GM19468 (cell line): Measurements from ENCODE around the gene MID1.
"Not testable (repeated sequence)": the region's sequence is repeated elsewhere in the genome, so short reads cannot be mapped to it uniquely, and the experiment has no call there.

Source experiments
- ATAC-seq: cut with Tn5 transposase; IDR thresholded peaks from one replicate; pipeline ENCODE4 v1.9.1; 2021; ENCODE audit warnings: mild to moderate bottlenecking, moderate library complexity, moderate number of reproducible peaks; ENCODE audit not compliant: unreplicated experiment; ENCODE audit errors: extremely low read depth

The MID1 gene

GRCh38 chrX:10617999-10618351, 2.4 kb downstream of the MID1 start:
- ATAC-seq = no peak

- ATAC-seq = no peak
Observed at GRCh38 chrX:10617186-10617998, 3.0 kb downstream of the MID1 start.

DNA sequence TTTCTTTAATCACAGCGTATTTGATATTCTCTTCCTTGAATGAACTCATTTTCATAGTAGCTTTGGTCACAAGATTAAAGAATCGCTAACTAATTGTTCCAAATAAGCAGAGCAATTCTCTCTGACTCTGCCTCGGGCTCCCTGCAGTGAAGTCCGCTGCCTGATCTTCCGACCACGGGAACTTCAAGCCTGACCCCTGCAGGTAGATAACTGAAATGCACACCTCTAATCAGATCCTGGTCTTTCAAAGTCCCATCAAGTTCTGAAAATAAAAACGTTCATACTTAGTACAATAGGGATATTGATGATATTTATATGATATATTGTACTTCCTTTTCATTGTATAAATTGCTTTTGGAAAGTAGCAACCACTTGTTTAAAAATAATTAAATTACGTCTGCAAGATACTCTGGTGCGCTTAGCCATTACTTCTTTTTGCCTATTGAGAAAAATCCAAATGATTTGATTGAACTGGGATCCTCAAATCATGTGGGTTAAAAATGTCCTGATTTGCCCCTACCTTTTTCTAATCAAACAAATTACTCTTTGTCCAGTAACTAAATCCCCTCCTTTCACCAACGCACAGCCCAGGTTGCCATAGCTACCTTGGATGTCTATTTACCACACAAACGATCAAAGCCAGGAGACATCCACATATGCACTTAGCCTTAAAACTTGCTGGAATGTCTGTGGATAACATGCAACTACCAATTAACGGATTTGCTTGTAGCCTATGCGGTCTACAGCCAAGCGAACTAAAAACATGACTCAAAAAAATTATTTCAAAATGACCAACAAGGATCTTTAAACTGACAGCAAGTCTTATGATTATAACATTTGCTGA, 4.2 kb downstream of the MID1 start:
- ATAC-seq = no peak

DNA sequence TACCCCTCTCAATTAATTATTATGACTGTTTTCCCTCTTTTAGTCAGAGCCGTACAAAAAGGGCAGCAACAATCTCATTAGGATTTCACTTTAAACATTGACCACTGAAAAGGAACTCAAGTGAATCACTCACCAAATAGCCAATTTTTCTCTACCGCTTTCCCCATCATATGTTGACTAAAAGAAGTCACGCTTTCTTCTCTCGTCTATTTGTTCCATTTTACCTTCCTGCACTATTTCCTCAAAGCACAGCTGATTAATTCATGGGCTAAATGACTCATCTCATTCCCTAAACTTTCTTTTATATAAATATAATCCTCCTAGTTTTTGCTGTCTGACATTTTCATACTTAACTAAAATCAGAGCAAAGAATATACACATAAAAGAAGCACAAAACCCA, 8.2 kb downstream of the MID1 start:
- no peak for ATAC-seq

DNA sequence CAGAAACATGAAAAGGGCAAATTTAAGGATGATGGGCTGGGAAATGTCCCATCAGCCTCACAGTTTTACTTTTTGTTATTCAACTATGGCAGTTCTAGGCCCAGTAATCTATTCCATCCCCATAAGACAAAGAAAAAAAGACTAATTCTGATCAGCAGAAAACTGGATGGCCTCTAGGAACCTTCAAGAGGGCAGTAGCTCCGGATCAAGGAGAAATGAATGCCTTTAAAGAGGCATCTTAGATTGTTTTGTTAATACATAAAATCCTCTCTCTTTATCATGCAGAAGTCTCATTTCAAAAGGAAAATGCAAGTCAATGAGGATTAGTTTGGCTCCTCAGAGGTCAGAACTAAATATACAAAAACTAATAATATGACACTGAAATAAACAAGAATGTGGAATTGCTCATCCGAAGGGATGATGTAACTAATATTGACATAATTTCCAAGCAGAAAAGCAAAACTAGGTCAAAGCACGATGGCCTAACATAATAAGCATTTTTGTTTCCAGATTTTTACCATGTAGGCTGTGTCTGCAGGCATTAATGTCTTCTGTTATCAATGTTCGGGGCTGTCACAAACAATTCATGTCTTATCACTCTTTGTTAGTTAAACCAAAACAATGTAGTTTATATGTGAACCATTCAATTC, 8.8 kb downstream of the MID1 start:
- ATAC-seq = no peak

- ATAC-seq = no peak
Observed at GRCh38 chrX:10608099-10608498, 12.3 kb downstream of the MID1 start.

DNA sequence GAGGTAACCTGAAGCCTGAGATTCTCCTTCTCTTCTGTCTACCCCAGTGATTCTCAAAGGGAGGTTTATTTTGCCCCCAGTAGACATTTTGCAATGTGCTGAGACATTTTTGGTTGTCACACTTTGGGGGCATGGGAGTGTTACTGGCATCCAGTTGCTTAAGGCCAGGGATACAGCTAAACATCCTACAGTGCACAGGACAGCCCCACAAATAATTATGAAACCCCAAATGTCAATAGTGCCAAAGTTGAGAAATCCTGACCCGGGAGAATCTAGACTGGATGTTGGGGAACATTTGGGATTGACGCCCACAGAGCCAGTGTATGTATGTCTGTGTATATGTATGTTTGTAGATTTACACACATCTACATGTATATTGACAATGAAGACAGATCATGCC, 13.2 kb downstream of the MID1 start:
- no peak for ATAC-seq

GRCh38 chrX:10603612-10604011, 16.8 kb downstream of the MID1 start:
- ATAC-seq = no peak

GRCh38 chrX:10602646-10603045, 17.7 kb downstream of the MID1 start:
- no peak for ATAC-seq

- ATAC-seq = no peak
Observed at GRCh38 chrX:10600479-10600878, 19.9 kb downstream of the MID1 start.

DNA sequence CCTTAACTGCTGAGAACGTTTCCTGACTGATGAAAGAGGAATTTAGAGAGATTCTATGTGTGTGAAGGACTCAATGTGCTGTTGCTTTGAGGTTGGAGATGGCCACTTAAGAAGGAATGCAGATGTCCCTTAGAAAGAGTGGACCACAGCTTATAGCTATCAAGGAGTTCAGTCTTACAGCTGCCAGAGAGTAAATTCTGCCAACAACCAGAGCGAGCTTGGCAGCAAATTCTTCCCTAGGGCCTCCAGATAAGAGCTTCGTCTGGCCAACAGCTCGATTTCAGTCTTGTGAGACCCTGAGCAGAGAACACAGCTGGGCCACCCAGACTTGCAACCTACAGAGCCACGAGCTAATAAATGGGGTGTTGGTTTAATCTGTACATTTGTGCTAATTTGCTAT, 21.8 kb downstream of the MID1 start:
- ATAC-seq = no peak

GRCh38 chrX:10597871-10598270, 22.5 kb downstream of the MID1 start:
- ATAC-seq = no peak

- no peak for ATAC-seq
Observed at GRCh38 chrX:10591363-10592335, 28.7 kb downstream of the MID1 start.

DNA sequence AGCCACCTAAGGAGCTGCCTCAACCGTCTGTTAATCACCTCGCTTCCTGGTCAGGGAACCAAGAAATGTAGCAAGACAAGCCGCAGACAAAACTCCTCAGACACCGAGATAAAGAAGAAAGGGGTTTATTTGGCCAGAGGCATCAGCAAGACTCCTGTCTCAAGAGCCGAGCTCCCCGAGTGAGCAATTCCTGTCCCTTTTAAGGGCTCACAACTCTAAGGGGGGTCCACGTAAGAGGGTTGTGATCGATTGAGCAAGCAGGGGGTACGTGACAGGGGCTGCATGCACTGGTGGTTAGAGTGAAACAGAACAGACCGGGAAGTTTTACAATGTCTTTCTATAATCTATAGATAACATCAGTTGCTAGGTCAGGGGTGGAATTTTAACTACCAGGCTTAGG, 30.6 kb downstream of the MID1 start:
- not testable (repeated sequence) for ATAC-seq

- ATAC-seq = no peak
Observed at GRCh38 chrX:10589098-10589497, 31.3 kb downstream of the MID1 start.

GRCh38 chrX:10584882-10585281, 35.5 kb downstream of the MID1 start:
- not testable (repeated sequence) for ATAC-seq

DNA sequence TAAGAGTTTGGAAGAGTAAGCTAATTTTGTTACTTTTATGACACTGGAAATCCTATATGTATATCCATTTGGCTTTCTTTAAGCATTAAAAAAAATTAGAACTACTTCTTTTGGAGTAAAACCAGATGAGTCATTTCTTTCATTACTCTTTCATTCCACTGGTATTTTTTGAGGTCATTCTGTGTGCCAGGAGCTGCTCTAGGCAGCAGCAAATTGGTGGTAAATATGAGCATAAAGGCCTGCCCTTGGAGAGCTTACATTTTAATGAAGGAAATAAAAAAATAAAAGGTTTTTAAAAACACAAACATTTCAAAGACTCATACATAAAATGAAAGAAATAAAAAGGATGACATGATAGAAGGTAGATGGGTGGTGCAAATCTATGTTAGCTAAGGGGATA, 37.4 kb downstream of the MID1 start:
- ATAC-seq = no peak

DNA sequence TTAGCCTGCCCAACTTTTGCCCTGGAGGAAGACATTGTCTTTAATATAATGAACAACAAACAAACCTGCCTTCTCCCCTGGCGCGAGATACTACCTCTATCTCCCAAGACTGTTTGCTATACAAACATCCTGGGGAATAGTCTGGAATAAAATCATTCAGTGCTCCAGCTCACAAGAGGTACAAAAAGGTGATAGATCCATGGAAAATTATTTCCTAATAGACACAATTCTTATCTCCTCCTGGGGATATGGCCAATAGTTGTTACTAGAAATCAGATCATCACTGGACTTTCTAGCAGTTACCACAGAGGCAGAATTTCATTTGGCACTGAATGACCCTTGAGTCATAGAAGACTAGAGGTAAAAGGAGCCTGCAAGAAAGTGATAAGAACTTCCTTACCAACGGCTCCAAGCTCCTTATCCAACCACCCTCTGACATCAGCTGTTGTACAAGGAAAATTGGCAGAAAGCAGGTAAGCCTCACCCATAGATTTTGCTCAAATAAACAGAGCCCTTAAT, 38.1 kb downstream of the MID1 start:
- no peak for ATAC-seq

GRCh38 chrX:10579112-10580011, 41.0 kb downstream of the MID1 start:
- ATAC-seq = no peak
